Fibroblast of pulmonary artery (primary cell): ENCODE results near the gene LIN9.
A peak's percentile ranks its signal among the peaks of the same experiment; 100 is the strongest.

Experiments
- DNase-seq: peaks from one replicate; pipeline ENCODE4 v3.0.0-alpha.2; 2010; ENCODE audit warnings: low read depth
- H3K4me3 ChIP-seq: replicated peaks from 2 replicates; pipeline ENCODE4 v1.5.1; 2011; ENCODE audit warnings: low read depth, mild to moderate bottlenecking, control low read depth, low read length, moderate library complexity
- CTCF ChIP-seq: IDR thresholded peaks from 2 replicates; pipeline ENCODE4 v1.5.1; 2011; ENCODE audit warnings: mild to moderate bottlenecking, control low read depth, low read length, inconsistent platforms; ENCODE audit errors: missing control alignments

The LIN9 gene

GRCh38 chr1:226308723-226309397, at the start of gene LIN9:
Gene LIN9 (minus strand): TSS chr1:226309164. CDS start chr1:226309139, 25 bp downstream.
- H3K4me3 ChIP-seq, result peak within 1 kb of the TSS; percentile 95
- no peak for TF ChIP-seq CTCF
- peak; percentile 89 for DNase-seq

GRCh38 chr1:226357416-226357815, 48.5 kb upstream of the LIN9 start:
- no peak for DNase-seq
- no peak overlapping the region for H3K4me3 ChIP-seq
- no peak for TF ChIP-seq CTCF

GRCh38 chr1:226355669-226356551, 46.9 kb upstream of the LIN9 start:
- TF ChIP-seq CTCF, result no peak
- no peak for DNase-seq
- H3K4me3 ChIP-seq, result no peak overlapping the region

GRCh38 chr1:226355016-226355415, 46.1 kb upstream of the LIN9 start:
- TF ChIP-seq CTCF, result no peak

GRCh38 chr1:226353698-226354525, 44.9 kb upstream of the LIN9 start:
- no peak for DNase-seq
- H3K4me3 ChIP-seq, result no peak overlapping the region
- no peak for TF ChIP-seq CTCF

More at GRCh38 chr1:226355016-226355415, 46.1 kb upstream of the LIN9 start:
- no peak for DNase-seq
- no peak overlapping the region for H3K4me3 ChIP-seq

GRCh38 chr1:226351709-226352108, 42.7 kb upstream of the LIN9 start:
- DNase-seq, result no peak
- TF ChIP-seq CTCF, result no peak
- H3K4me3 ChIP-seq, result no peak overlapping the region
